Adrenal gland (tissue), 12 donors: ENCODE measurements around the gene CPPED1. TPM values are rescaled to one million over a fixed set of nuclear protein-coding genes. Genes with fewer than 3 reads are reported as not detected.
A peak's percentile ranks its signal among the peaks of the same experiment; 100 is the strongest.

Experiments
- DNase-seq, 7 donors: peaks; one replicate each; pipeline ENCODE4 v3.0.0-alpha.2; 2019 to 2020
- H3K27ac ChIP-seq, 5 donors: fragments of 200-600 bp; sonication (generic) in 4 of 5; 1 replicate in 3 of 5; 2 replicates in 2 of 5; pipeline versions ENCODE4 v1.5.1 to v1.8.0; 2016 to 2020; ENCODE audit warnings: mild to moderate bottlenecking in 1 of 5
- H3K27me3 ChIP-seq: fragments of 200-600 bp; 2 replicates; pipeline ENCODE4 v1.8.0; 2021
- H3K36me3 ChIP-seq, 2 donors: fragments of 200-600 bp; replicated peaks in 1 of 2; 1 replicate in 1 of 2; 2 replicates in 1 of 2; pipeline versions ENCODE4 v1.5.1 to v1.8.0; 2018 to 2022
- H3K4me1 ChIP-seq, 2 donors: fragments of 200-600 bp; replicated peaks in 1 of 2; 1 replicate in 1 of 2; 2 replicates in 1 of 2; pipeline versions ENCODE4 v1.5.1 to v1.8.0; 2018 to 2021
- H3K4me3 ChIP-seq, 4 donors: fragments of 200-600 bp; sonication (generic) in 3 of 4; one replicate each; pipeline ENCODE4 v1.5.1; 2016 to 2018
- H3K9me3 ChIP-seq, 3 donors: fragments of 200-600 bp; sonication (generic) in 1 of 3; replicated peaks in 1 of 3; 1 replicate in 2 of 3; 2 replicates in 1 of 3; pipeline versions ENCODE4 v1.5.1 to v1.8.0; 2016 to 2021
- CTCF ChIP-seq, 6 experiments: fragments of 450-650 bp in 4 of 6; fragments of 200-600 bp in 2 of 6; sonication (generic) in 1 of 6; IDR thresholded peaks; 1 replicate in 5 of 6; 2 replicates in 1 of 6; pipeline versions ENCODE4 v1.5.1 to v1.8.0; 2016 to 2021; ENCODE audit warnings: antibody characterized with exemption in 6 of 6, mild to moderate bottlenecking in 2 of 6, moderate library complexity in 1 of 6
- POLR2A ChIP-seq, 2 donors: fragments of 450-650 bp; IDR thresholded peaks; one replicate each; pipeline ENCODE4 v1.6.1; 2017; ENCODE audit warnings: antibody characterized with exemption in 2 of 2, mild to moderate bottlenecking in 2 of 2, moderate library complexity in 1 of 2
- WGBS, 4 donors: extraction: QIAGEN DNeasy Blood & Tissue Kit in 2 of 4; methylation state at CpG; one replicate each; pipeline versions ENCODE4 v1.1.5 to v1.1.7; 2013 to 2017; 5-methylcytosine and 5-hydroxymethylcytosine counted together
- intact Hi-C, 2 donors: fragments of 100-400 bp; cut with DNase I; formaldehyde crosslinking; loops; one replicate each; pipeline versions ENCODE4 v1.14.1 to v1.15.0; 2022 to 2023
- polyA plus RNA-seq, 3 donors: library from polyadenylated mRNA; stranded (reverse); fragments of 200-250 nt in 2 of 3; fragments of 350-450 nt in 1 of 3; fragmentation: Illumina TruSeq in 1 of 3; extraction: RNeasy Lipid Tissue Mini Kit (QIAGEN cat#74804) in 1 of 3; gene quantifications; one replicate each; pipeline ENCODE4 v1.2.3, GENCODE V29; 2013 to 2014
- total RNA-seq, 9 donors: library from RNA; depleted of rRNA in 4 of 9; stranded (reverse); fragments of >200 nt in 4 of 9; fragments of 120-200 nt in 1 of 9; fragmentation: NEBNext Ultra II Directional in 1 of 9; extraction: Animal tissue kit (Norgen Biotek cat#: 25700) in 1 of 9; gene quantifications; one replicate each; pipeline versions ENCODE4 v1.1.0 to v1.2.4, GENCODE V29; 2013 to 2023
- donor health status: healthy with polysubstance abuse.
- donor health status: Bipolar disorder and iron deficiency.
- donor health status: DM: yes; HTN: yes; CAD: no.
- donor health status: DM: no; HTN: no; CAD: no.
- donor health status: DM: no; HTN: no; CAD: no.
- donor health status: DM: yes; HTN: yes; CAD: no.

The CPPED1 gene
- total and polyA plus RNA-seq, 12 donors, result 8.1 to 38.1 (median 14.2) TPM

DNA sequence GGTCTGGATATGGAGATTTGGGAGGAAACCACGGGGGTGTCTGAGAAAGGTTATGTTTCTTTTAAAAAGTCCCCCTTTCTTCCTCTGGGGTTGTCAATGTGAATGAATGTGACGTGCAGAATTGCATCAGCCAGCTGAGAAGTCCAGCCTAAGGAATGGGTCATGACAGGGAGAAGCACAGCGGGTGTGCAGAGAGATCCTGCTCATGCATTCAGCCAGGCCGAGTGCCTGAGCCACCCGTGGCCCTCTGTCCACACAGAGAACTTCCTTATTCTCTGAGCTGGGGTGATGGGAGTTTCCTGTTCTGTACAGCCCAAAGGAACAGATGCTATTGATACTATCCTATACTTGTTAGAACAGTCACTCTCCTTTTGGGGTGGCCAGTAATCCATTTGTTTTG lies 117.9 kb downstream of the CPPED1 start:
- no peaks in the 10 kb centered on the region for H3K9me3 ChIP-seq
- intact Hi-C loops, result no loop called here
- H3K4me1 ChIP-seq, result no peaks in the 10 kb centered on the region
- no peaks in the 10 kb centered on the region for H3K36me3 ChIP-seq
- TF ChIP-seq CTCF (IDR thresholded peaks at IDR 0.05), result no peak
- TF ChIP-seq POLR2A (IDR thresholded peaks at IDR 0.05), result no peak
- H3K27me3 ChIP-seq, result no peaks in the 10 kb centered on the region
- no peak overlapping the region for H3K4me3 ChIP-seq
- H3K27ac ChIP-seq, result no peak overlapping the region
- WGBS, 4 donors, result 73 to 84% (median 76%) methylated on average over 5 of the region's 5 CpGs
- peak in 2 of 7 donors; percentile 19 to 27 for DNase-seq

DNA sequence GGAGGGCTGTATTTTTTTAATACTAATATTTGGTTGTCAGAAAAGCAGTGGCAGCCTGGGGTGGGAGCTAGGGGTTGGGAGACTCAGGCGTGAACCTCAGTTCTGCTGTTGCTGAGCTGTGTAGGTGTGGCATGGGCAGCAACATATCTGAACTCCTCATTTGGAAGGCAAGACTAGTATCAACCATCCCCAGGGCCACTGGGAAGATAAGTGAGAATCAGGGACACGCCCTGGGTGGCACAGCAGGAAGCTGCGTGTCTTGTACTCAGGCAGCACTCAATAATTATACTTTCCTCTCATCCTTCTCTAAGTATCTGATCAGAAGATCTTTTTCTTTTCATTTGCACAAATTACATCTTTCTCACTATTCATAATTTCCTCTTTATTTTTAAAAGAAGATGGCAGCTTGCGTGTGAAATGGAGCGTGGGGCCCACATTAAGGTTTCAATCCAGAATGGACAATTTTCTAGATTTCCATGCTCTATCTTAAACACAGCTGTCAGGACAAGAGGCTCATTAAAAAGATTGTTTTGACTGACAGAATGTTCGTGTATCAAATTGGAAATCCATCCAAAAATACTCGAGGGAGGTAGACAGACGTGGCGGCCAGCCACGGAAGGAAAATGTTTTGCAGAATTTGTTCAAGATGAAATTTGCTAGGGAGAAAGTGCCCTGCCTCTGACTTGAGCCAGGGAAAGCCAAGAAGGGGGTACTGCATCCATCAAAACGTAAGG lies 121.1 kb downstream of the CPPED1 start:
- intact Hi-C loops, result no loop called here
- 93 to 95% (median 94%) methylated on average over 11 of the region's 11 CpGs for WGBS, 4 donors
- H3K27me3 ChIP-seq, result no peaks in the 10 kb centered on the region
- no peak for TF ChIP-seq CTCF (IDR thresholded peaks at IDR 0.05)
- TF ChIP-seq POLR2A (IDR thresholded peaks at IDR 0.05), result no peak
- no peaks in the 10 kb centered on the region for H3K9me3 ChIP-seq
- H3K36me3 ChIP-seq, result no peaks in the 10 kb centered on the region
- H3K27ac ChIP-seq, result no peak overlapping the region
- no peaks in the 10 kb centered on the region for H3K4me1 ChIP-seq
- no peak overlapping the region for H3K4me3 ChIP-seq
- DNase-seq, result no peak

DNA sequence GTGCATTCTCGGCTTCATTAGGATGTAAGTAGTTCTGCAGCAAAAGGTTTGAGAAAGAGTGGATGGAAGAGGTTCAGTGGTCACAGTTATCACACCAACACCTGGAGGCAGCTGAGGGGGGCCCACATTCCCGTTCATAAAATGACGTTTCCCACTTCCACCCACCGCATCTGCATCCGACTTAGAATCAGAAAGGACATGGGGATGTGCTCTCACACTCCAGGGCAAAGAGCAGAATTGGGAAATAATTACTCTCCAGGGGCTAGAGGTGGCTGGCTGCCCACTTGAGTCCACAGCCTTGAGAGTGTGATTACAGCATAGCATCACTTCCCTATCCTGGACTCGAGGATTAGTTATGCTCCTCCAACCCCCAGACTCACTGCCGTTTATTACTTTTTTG lies 122.0 kb downstream of the CPPED1 start:
- Histone ChIP-seq H3K27ac (no peak overlapping the region), H3K9me3 (no peaks in the 10 kb centered on the region), H3K4me3 (no peak overlapping the region), H3K36me3 (no peaks in the 10 kb centered on the region), H3K4me1 (no peaks in the 10 kb centered on the region), H3K27me3 (no peaks in the 10 kb centered on the region)
- intact Hi-C loops, result no loop called here
- TF ChIP-seq CTCF (IDR thresholded peaks at IDR 0.05) (no peak), POLR2A (IDR thresholded peaks at IDR 0.05) (no peak)
- DNase-seq, result peak in 2 of 7 donors; percentile 16
- 71 to 78% (median 75%) methylated on average over 7 of the region's 7 CpGs for WGBS, 4 donors

GRCh38 chr16:12680531-12680930 lies 123.2 kb downstream of the CPPED1 start:
- H3K9me3 ChIP-seq, result no peaks in the 10 kb centered on the region
- WGBS, 4 donors, result 70 to 100% (median 83%) methylated on average over 1 to 2 of the region's 2 CpGs
- intact Hi-C loops, result no loop called here
- no peak for TF ChIP-seq POLR2A (IDR thresholded peaks at IDR 0.05)
- no peak for TF ChIP-seq CTCF (IDR thresholded peaks at IDR 0.05)
- H3K36me3 ChIP-seq, result no peaks in the 10 kb centered on the region
- no peak overlapping the region for H3K27ac ChIP-seq
- DNase-seq, result no peak
- no peak overlapping the region for H3K4me3 ChIP-seq
- no peaks in the 10 kb centered on the region for H3K4me1 ChIP-seq
- H3K27me3 ChIP-seq, result no peaks in the 10 kb centered on the region
